ENCODE results near the gene CHST1.

DNA sequence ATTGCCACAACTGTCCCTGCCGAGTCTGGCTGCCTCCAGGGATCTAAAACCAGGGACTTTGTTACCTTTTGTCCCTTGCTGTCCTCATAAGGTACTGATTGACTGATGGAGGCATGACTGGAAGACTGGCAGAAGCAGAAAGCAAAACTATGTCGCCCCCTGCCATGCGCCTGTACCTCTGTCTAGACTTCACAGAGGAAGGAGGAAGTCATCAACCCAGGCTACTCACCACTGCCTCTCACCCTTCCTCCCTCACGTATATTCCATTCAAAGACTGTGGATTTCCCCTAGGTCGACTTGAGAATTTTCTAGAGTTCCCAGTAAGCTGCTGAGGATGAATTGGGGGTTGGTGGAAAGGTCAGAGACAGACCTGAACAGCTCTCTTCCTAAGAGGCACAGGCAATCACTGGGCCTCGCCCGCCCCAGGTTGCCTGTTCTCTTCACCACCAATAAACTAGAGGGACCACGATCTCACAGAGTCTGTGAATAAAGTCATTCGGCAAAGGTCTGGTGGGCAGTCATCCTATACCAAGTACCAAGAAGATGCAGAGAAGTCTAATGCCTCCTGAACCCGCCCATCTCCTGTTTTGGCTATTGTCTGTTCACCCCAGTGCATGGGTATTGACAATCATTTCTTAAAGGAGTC, 27.5 kb upstream of the CHST1 start:
- TF ChIP-seq, protein P1, sequence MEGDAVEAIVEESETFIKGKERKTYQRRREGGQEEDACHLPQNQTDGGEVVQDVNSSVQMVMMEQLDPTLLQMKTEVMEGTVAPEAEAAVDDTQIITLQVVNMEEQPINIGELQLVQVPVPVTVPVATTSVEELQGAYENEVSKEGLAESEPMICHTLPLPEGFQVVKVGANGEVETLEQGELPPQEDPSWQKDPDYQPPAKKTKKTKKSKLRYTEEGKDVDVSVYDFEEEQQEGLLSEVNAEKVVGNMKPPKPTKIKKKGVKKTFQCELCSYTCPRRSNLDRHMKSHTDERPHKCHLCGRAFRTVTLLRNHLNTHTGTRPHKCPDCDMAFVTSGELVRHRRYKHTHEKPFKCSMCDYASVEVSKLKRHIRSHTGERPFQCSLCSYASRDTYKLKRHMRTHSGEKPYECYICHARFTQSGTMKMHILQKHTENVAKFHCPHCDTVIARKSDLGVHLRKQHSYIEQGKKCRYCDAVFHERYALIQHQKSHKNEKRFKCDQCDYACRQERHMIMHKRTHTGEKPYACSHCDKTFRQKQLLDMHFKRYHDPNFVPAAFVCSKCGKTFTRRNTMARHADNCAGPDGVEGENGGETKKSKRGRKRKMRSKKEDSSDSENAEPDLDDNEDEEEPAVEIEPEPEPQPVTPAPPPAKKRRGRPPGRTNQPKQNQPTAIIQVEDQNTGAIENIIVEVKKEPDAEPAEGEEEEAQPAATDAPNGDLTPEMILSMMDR (IDR thresholded peaks at IDR 0.05; ENCODE audit: insufficient read depth, low read depth, low read length), result no peak
- no peak for TF ChIP-seq EZH2 (IDR thresholded peaks at IDR 0.05; ENCODE audit: insufficient read depth, low read length)

All from astrocyte (in vitro differentiated cells and primary cell).